H1 (cell line): ENCODE results near the gene ING4. TPM values are rescaled to one million over a fixed set of nuclear protein-coding genes. Genes with fewer than 3 reads are reported as not detected.

Experiments used
- CTCF ChIA-PET: fragments of 300-600 bp; sonication (Branson Sonifier 250); formaldehyde crosslinking; loops from one replicate; lab custom pipeline; 2021; ENCODE audit not compliant: partially characterized antibody; lab: Charles Lee
- POLR2A ChIA-PET: fragments of 300-600 bp; sonication (Branson Sonifier 250); formaldehyde crosslinking; loops from one replicate; lab custom pipeline; 2021; ENCODE audit warnings: inconsistent platforms; ENCODE audit not compliant: partially characterized antibody; lab: Charles Lee
- DNase-seq, 2 experiments: peaks; one replicate each; pipeline versions ENCODE4 v3.0.0 to v3.0.0-alpha.2; 2010 to 2022; ENCODE audit warnings: low spot score in 2 of 2, low read depth in 1 of 2, mixed read lengths in 1 of 2
- FAIRE-seq: peaks from 2 replicates; lab custom pipeline; 2011; peaks lifted over from hg19 to GRCh38; lab: Jason Lieb, UNC
- H2AFZ ChIP-seq: 2 replicates; pipeline ENCODE4 v1.8.1; 2012; ENCODE audit warnings: low read length, inconsistent platforms
- H2AK5ac ChIP-seq: 2 replicates; pipeline ENCODE4 v1.6.1; 2013; ENCODE audit warnings: low read depth, low read length
- H2BK120ac ChIP-seq: replicated peaks from 2 replicates; pipeline ENCODE3; 2013; ENCODE audit warnings: low read depth, low read length, inconsistent platforms
- H2BK12ac ChIP-seq: 2 replicates; pipeline ENCODE4 v1.6.1; 2013; ENCODE audit warnings: low read depth, low read length
- H2BK15ac ChIP-seq: 2 replicates; pipeline ENCODE4 v1.6.1; 2013; ENCODE audit warnings: low read length
- H2BK20ac ChIP-seq: 2 replicates; pipeline ENCODE4 v1.6.1; 2013; ENCODE audit warnings: low read length
- H2BK5ac ChIP-seq: 2 replicates; pipeline ENCODE4 v1.6.1; 2013; ENCODE audit warnings: low read depth, low read length
- H3K14ac ChIP-seq: 2 replicates; pipeline ENCODE4 v1.6.1; 2013; ENCODE audit warnings: inconsistent platforms; ENCODE audit not compliant: insufficient read length
- H3K18ac ChIP-seq: 2 replicates; pipeline ENCODE4 v1.6.1; 2013; ENCODE audit warnings: low read length; ENCODE audit errors: extremely low read depth
- H3K23ac ChIP-seq: 2 replicates; pipeline ENCODE4 v1.6.1; 2013; ENCODE audit warnings: inconsistent platforms; ENCODE audit not compliant: insufficient read length
- H3K23me2 ChIP-seq: 2 replicates; pipeline ENCODE4 v1.6.1; 2013; ENCODE audit warnings: low read depth, low read length
- H3K27ac ChIP-seq: 2 replicates; pipeline ENCODE4 v1.6.1; 2011; ENCODE audit warnings: low read depth, low read length, inconsistent platforms
- H3K27me3 ChIP-seq, 4 experiments: replicated peaks in 1 of 4; 1 replicate in 1 of 4; 2 replicates in 3 of 4; pipeline versions ENCODE4 v1.6.1 to v1.8.1; 2011 to 2013; ENCODE audit warnings: low read length in 3 of 4, mild to moderate bottlenecking in 3 of 4, inconsistent platforms in 2 of 4, mixed read lengths in 2 of 4, moderate library complexity in 1 of 4; ENCODE audit not compliant: control insufficient read depth in 3 of 4, insufficient read depth in 3 of 4; ENCODE audit errors: extremely low read depth in 1 of 4
- H3K36me3 ChIP-seq, 4 experiments: 2 replicates each; pipeline versions ENCODE4 v1.6.1 to v1.8.1; 2011 to 2013; ENCODE audit warnings: mild to moderate bottlenecking in 4 of 4, low read length in 3 of 4, moderate library complexity in 2 of 4, control low read depth in 1 of 4, inconsistent platforms in 1 of 4; ENCODE audit not compliant: insufficient read depth in 4 of 4, control insufficient read depth in 2 of 4
- H3K4ac ChIP-seq: replicated peaks from 2 replicates; pipeline ENCODE3; 2013; ENCODE audit warnings: low read length, low read depth, mixed read lengths, inconsistent platforms; ENCODE audit not compliant: insufficient read length
- H3K4me1 ChIP-seq, 4 experiments: replicated peaks in 1 of 4; 1 replicate in 1 of 4; 2 replicates in 3 of 4; pipeline versions ENCODE4 v1.6.1 to v1.8.1; 2011 to 2013; ENCODE audit warnings: low read length in 3 of 4, inconsistent platforms in 2 of 4, mixed read lengths in 1 of 4; ENCODE audit not compliant: insufficient read depth in 4 of 4, control insufficient read depth in 3 of 4
- H3K4me2 ChIP-seq, 2 experiments: 2 replicates each; pipeline versions ENCODE4 v1.6.1 to v1.8.1; 2011 to 2013; ENCODE audit warnings: low read depth in 2 of 2, low read length in 2 of 2, control low read depth in 1 of 2, inconsistent platforms in 1 of 2, mild to moderate bottlenecking in 1 of 2; ENCODE audit not compliant: insufficient read depth in 1 of 2
- H3K4me3 ChIP-seq, 4 experiments: fragments of 200-600, 300-600 bp in 1 of 4; sonication (generic), shearing (Covaris generic), sonication (Bioruptor Twin) in 1 of 4; 2 replicates each; pipeline versions ENCODE4 v1.5.1 to v1.8.1; 2011 to 2016; ENCODE audit warnings: low read length in 4 of 4, low read depth in 3 of 4, control low read depth in 2 of 4, inconsistent platforms in 2 of 4, mild to moderate bottlenecking in 2 of 4, mixed read lengths in 1 of 4, moderate library complexity in 1 of 4; ENCODE audit not compliant: insufficient read depth in 2 of 4; ENCODE audit errors: extremely low read depth in 1 of 4
- H3K56ac ChIP-seq: replicated peaks from 2 replicates; pipeline ENCODE3; 2013; ENCODE audit warnings: low read depth, mild to moderate bottlenecking, mixed read lengths, low read length, inconsistent platforms; ENCODE audit not compliant: insufficient read length
- H3K79me1 ChIP-seq: 2 replicates; pipeline ENCODE4 v1.6.1; 2013; ENCODE audit warnings: low read depth, low read length, control low read depth
- H3K79me2 ChIP-seq, 2 experiments: 2 replicates each; pipeline versions ENCODE4 v1.6.1 to v1.8.1; 2012 to 2013; ENCODE audit warnings: low read length in 2 of 2, mild to moderate bottlenecking in 2 of 2, inconsistent platforms in 1 of 2; ENCODE audit not compliant: insufficient read depth in 2 of 2, control insufficient read depth in 1 of 2
- H3K9ac ChIP-seq, 4 experiments: replicated peaks in 1 of 4; 1 replicate in 1 of 4; 2 replicates in 3 of 4; pipeline versions ENCODE4 v1.6.1 to v1.8.1; 2011 to 2013; ENCODE audit warnings: low read depth in 3 of 4, low read length in 3 of 4, control low read depth in 2 of 4, mild to moderate bottlenecking in 2 of 4, moderate library complexity in 2 of 4, inconsistent platforms in 1 of 4; ENCODE audit errors: extremely low read depth in 1 of 4
- H3K9me3 ChIP-seq, 2 experiments: 2 replicates each; pipeline versions ENCODE4 v1.6.1 to v1.8.1; 2012 to 2013; ENCODE audit warnings: mild to moderate bottlenecking in 2 of 2, moderate library complexity in 2 of 2, control low read depth in 1 of 2, inconsistent platforms in 1 of 2, low read depth in 1 of 2, low read length in 1 of 2, mixed read lengths in 1 of 2; ENCODE audit not compliant: insufficient read depth in 2 of 2
- H4K20me1 ChIP-seq, 2 experiments: replicated peaks in 1 of 2; 2 replicates each; pipeline versions ENCODE3 to v1.8.1; 2011 to 2013; ENCODE audit warnings: inconsistent platforms in 2 of 2, low read length in 2 of 2, mild to moderate bottlenecking in 1 of 2; ENCODE audit not compliant: insufficient read depth in 2 of 2, control insufficient read depth in 1 of 2
- H4K5ac ChIP-seq: 2 replicates; pipeline ENCODE4 v1.6.1; 2013; ENCODE audit warnings: low read length, low read depth, mixed read lengths, inconsistent platforms; ENCODE audit not compliant: insufficient read length
- H4K8ac ChIP-seq: 2 replicates; pipeline ENCODE4 v1.8.0; 2013; ENCODE audit warnings: mild to moderate bottlenecking, moderate library complexity, low read length, inconsistent platforms; ENCODE audit not compliant: insufficient read depth; ENCODE audit errors: extremely low read depth
- H4K91ac ChIP-seq: replicated peaks from 2 replicates; pipeline ENCODE3; 2013; ENCODE audit warnings: low read length, mixed read lengths, inconsistent platforms; ENCODE audit not compliant: insufficient read length
- ATF3 ChIP-seq: IDR thresholded peaks from 2 replicates; pipeline ENCODE4 v1.6.1; 2011; ENCODE audit warnings: low read depth, mild to moderate bottlenecking, low read length; ENCODE audit not compliant: insufficient read depth
- FOSL1 ChIP-seq: IDR thresholded peaks from 2 replicates; pipeline ENCODE4 v1.6.1; 2011; ENCODE audit warnings: mild to moderate bottlenecking, low read depth, low read length, moderate library complexity; ENCODE audit not compliant: insufficient read depth
- GABPA ChIP-seq: IDR thresholded peaks from 2 replicates; pipeline ENCODE4 v1.6.1; 2011; ENCODE audit warnings: mild to moderate bottlenecking, low read length, moderate library complexity, borderline replicate concordance; ENCODE audit not compliant: insufficient read depth
- HDAC2 ChIP-seq, 2 experiments: fragments of 300-600 bp in 1 of 2; sonication (generic) in 1 of 2; IDR thresholded peaks; 2 replicates each; pipeline ENCODE4 v1.6.1; 2011 to 2012; ENCODE audit warnings: low read depth in 2 of 2, low read length in 2 of 2, mild to moderate bottlenecking in 2 of 2, moderate library complexity in 2 of 2, borderline replicate concordance in 1 of 2, inconsistent platforms in 1 of 2
- MAFK ChIP-seq: IDR thresholded peaks from 2 replicates; pipeline ENCODE4 v1.6.1; 2012; ENCODE audit warnings: low read depth, mild to moderate bottlenecking, improper control_type of control experiment, low read length
- NRF1 ChIP-seq: IDR thresholded peaks from 2 replicates; pipeline ENCODE4 v1.6.1; 2011; ENCODE audit warnings: mild to moderate bottlenecking, low read depth, low read length, improper control_type of control experiment
- SAP30 ChIP-seq: fragments of 300-600 bp; sonication (generic); IDR thresholded peaks from 2 replicates; pipeline ENCODE4 v1.7.1; 2012; ENCODE audit warnings: low read length, moderate library complexity, mild to moderate bottlenecking, inconsistent platforms; ENCODE audit not compliant: insufficient read depth, insufficient replicate concordance
- SIN3A ChIP-seq, 2 experiments: IDR thresholded peaks in 1 of 2; conservative IDR thresholded peaks in 1 of 2; 2 replicates each; pipeline ENCODE4 v1.6.1; 2011 to 2012; ENCODE audit warnings: low read length in 2 of 2, improper control_type of control experiment in 1 of 2, low read depth in 1 of 2, mild to moderate bottlenecking in 1 of 2
- SUZ12 ChIP-seq: fragments of 200-600 bp; sonication (generic); IDR thresholded peaks from 2 replicates; pipeline ENCODE4 v1.6.1; 2012; ENCODE audit warnings: mild to moderate bottlenecking, inconsistent platforms, low read length, moderate library complexity, mixed read lengths
- TAF1 ChIP-seq: IDR thresholded peaks from 2 replicates; pipeline ENCODE4 v1.6.1; 2011; ENCODE audit warnings: mild to moderate bottlenecking, low read depth, low read length
- YY1 ChIP-seq: IDR thresholded peaks from 2 replicates; pipeline ENCODE4 v1.6.1; 2011; ENCODE audit warnings: low read depth, mild to moderate bottlenecking, low read length
- WGBS, 2 experiments: shearing (Covaris generic) in 1 of 2; methylation state at CpG; one replicate each; pipeline versions ENCODE4 v1.1.6 to v1.1.7; 2013 to 2015; ENCODE audit warnings: low lambda C conversion rate in 2 of 2, mixed read lengths in 2 of 2, inconsistent platforms in 1 of 2, low coverage in 1 of 2, missing lambda C conversion rate in 1 of 2; ENCODE audit not compliant: insufficient replicate concordance in 2 of 2, insufficient coverage in 1 of 2, insufficient read length in 1 of 2; ENCODE audit errors: extremely low coverage in 1 of 2, missing lambda C conversion rate in 1 of 2; 5-methylcytosine and 5-hydroxymethylcytosine counted together
- polyA plus RNA-seq, 7 experiments: library from polyadenylated mRNA; depleted of rRNA in 3 of 7; stranded (reverse) in 5 of 7; unstranded in 2 of 7; fragments of >200 nt in 5 of 7; fragments of 200-250 nt in 2 of 7; gene quantifications; 1 replicate in 5 of 7; 2 replicates in 1 of 7; 4 replicates in 1 of 7; pipeline versions ENCODE4 v1.2.1 to v1.2.3, GENCODE V29; 2011 to 2013; ENCODE audit warnings: missing spikeins in 2 of 7, mixed read lengths in 2 of 7
- total RNA-seq: library from RNA; stranded (reverse); fragmentation: NEBNext Ultra II Directional; extraction: Animal tissue kit (Norgen Biotek cat#: 25700); gene quantifications from 2 replicates; pipeline ENCODE4 v1.2.1, GENCODE V29; 2021

Gene ING4
- total and polyA plus RNA-seq, 2 of the 8 experiments (the other 6 are each of a cell fraction or from before 2014, with no cell fraction given): 22.9 to 28.6 TPM

GRCh38 chr12:6627616-6628015 lies 35.3 kb downstream of the ING4 start:
- H3K56ac ChIP-seq: no peak overlapping the region
- no peak overlapping the region for H2AFZ ChIP-seq
- no peak overlapping the region for H4K5ac ChIP-seq
- H3K9me3 ChIP-seq: no peaks in the 10 kb centered on the region
- no peaks in the 10 kb centered on the region for H3K79me2 ChIP-seq
- no peak overlapping the region for H3K14ac ChIP-seq
- H3K9ac ChIP-seq: no peak overlapping the region
- TF ChIP-seq YY1 (no peak), HDAC2 (IDR thresholded peaks at IDR 0.05; ENCODE audit: borderline replicate concordance in 1 of 2, low read depth in 2 of 2, low read length in 2 of 2) (no peak), FOSL1 (no peak), SAP30 (no peak), TAF1 (no peak), NRF1 (no peak), SUZ12 (no peak), SIN3A (conservative IDR thresholded peaks at IDR 0.05 in 1 of 2, IDR thresholded peaks at IDR 0.05 in 1 of 2; ENCODE audit: low read depth in 1 of 2, low read length in 2 of 2) (no peak), ATF3 (no peak), GABPA (no peak), MAFK (no peak)
- H2BK12ac ChIP-seq: no peak overlapping the region
- H3K79me1 ChIP-seq: no peaks in the 10 kb centered on the region
- H4K91ac ChIP-seq: no peak overlapping the region
- H3K4me1 ChIP-seq: peaks cover 0 to under 1% (median 0%) of the 10 kb centered on the region in 4 experiments; a peak in 2 of 7 replicates
- H3K4me3 ChIP-seq: no peak overlapping the region
- H3K36me3 ChIP-seq: no peaks in the 10 kb centered on the region
- FAIRE-seq: no peak
- H3K18ac ChIP-seq: no peak overlapping the region
- no peak overlapping the region for H3K4ac ChIP-seq
- H3K4me2 ChIP-seq: no peak overlapping the region
- H2BK120ac ChIP-seq: no peak overlapping the region
- ChIA-PET CTCF (interaction anchor here (0.6 to 7.9 kb wide), 5 partner anchors 8 to 96 kb away, joined by 3 to 65 read pairs (median 3); partner anchors contain the start of gene COPS7A), POLR2A (interaction anchor here (0.6 to 1.3 kb wide), 3 partner anchors 53 to 1110 kb away, joined by 3 to 4 read pairs (median 3); no protein-coding TSS in a partner anchor)
- WGBS, 2 experiments: 73% methylated on average over 6 of the region's 7 CpGs; no CpG with 5 or more reads in 1 of the 2 experiments
- no peak overlapping the region for H3K27ac ChIP-seq
- no peak overlapping the region for H2BK5ac ChIP-seq
- H3K23ac ChIP-seq: no peak overlapping the region
- no peak overlapping the region for H2BK20ac ChIP-seq
- no peaks in the 10 kb centered on the region for H4K20me1 ChIP-seq
- H2BK15ac ChIP-seq: no peak overlapping the region
- no peak overlapping the region for H2AK5ac ChIP-seq
- no peaks in the 10 kb centered on the region for H3K27me3 ChIP-seq
- no peaks in the 10 kb centered on the region for H3K23me2 ChIP-seq
- DNase-seq: no peak
- H4K8ac ChIP-seq: no peak overlapping the region
